Panc1 (cell line): ENCODE data around the gene POLR3B.

ENCODE experiments used
- POLR2AphosphoS5 ChIP-seq: IDR thresholded peaks from 2 replicates; pipeline ENCODE4 v1.6.1; 2012; ENCODE audit warnings: mild to moderate bottlenecking, low read depth, low read length, moderate library complexity
- SIN3A ChIP-seq: IDR thresholded peaks from 2 replicates; pipeline ENCODE4 v1.6.1; 2012; ENCODE audit warnings: low read depth, mild to moderate bottlenecking, low read length, moderate library complexity, borderline replicate concordance; ENCODE audit not compliant: insufficient read depth
- TCF7L2 ChIP-seq: IDR thresholded peaks from 2 replicates; pipeline ENCODE4 v1.6.1; 2011; ENCODE audit warnings: mild to moderate bottlenecking, low read depth, low read length, inconsistent platforms
- TF ChIP-seq, protein P1 (sequence below), 2 experiments: IDR thresholded peaks; 2 replicates each; pipeline ENCODE4 v1.6.1; 2011 to 2012; ENCODE audit warnings: low read depth in 2 of 2, control low read depth in 1 of 2, low read length in 1 of 2, mild to moderate bottlenecking in 1 of 2, moderate library complexity in 1 of 2; ENCODE audit not compliant: insufficient read depth in 1 of 2
- TF ChIP-seq, protein P2 (sequence below): fragments of 450-650 bp; IDR thresholded peaks from 2 replicates; pipeline ENCODE4 v1.5.1; 2017; ENCODE audit warnings: mild to moderate bottlenecking

DNA sequence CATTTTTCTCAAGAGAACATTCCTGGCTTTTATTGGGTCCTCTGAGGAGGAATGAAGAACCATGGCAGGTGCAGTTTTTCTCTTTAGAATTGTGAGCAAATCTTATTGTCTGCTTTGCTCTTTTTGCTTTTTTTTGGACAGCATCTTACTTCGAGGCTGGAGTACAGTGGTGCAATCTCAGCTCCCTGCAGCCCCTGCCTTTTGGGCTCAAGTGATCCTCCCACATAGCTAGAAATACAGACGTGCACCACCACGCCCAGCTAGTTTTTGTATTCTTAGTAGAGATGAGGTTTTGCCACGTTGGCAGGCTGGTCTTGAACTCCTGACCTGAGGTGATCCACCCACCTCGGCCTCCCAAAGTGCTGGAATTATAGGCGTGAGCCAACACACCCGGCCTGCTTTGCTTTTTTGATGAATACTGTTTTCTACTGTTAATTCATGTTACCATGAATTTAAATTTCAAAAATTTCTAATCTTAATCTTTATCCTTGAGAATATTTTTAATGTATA, 71.5 kb downstream of the POLR3B start:
- no peak for TF ChIP-seq POLR2AphosphoS5
- TF ChIP-seq, protein P1, sequence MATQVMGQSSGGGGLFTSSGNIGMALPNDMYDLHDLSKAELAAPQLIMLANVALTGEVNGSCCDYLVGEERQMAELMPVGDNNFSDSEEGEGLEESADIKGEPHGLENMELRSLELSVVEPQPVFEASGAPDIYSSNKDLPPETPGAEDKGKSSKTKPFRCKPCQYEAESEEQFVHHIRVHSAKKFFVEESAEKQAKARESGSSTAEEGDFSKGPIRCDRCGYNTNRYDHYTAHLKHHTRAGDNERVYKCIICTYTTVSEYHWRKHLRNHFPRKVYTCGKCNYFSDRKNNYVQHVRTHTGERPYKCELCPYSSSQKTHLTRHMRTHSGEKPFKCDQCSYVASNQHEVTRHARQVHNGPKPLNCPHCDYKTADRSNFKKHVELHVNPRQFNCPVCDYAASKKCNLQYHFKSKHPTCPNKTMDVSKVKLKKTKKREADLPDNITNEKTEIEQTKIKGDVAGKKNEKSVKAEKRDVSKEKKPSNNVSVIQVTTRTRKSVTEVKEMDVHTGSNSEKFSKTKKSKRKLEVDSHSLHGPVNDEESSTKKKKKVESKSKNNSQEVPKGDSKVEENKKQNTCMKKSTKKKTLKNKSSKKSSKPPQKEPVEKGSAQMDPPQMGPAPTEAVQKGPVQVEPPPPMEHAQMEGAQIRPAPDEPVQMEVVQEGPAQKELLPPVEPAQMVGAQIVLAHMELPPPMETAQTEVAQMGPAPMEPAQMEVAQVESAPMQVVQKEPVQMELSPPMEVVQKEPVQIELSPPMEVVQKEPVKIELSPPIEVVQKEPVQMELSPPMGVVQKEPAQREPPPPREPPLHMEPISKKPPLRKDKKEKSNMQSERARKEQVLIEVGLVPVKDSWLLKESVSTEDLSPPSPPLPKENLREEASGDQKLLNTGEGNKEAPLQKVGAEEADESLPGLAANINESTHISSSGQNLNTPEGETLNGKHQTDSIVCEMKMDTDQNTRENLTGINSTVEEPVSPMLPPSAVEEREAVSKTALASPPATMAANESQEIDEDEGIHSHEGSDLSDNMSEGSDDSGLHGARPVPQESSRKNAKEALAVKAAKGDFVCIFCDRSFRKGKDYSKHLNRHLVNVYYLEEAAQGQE (IDR thresholded peaks at IDR 0.05; ENCODE audit: insufficient read depth in 1 of 2, low read depth in 2 of 2, low read length in 1 of 2) = no peak
- TF ChIP-seq, protein P2, sequence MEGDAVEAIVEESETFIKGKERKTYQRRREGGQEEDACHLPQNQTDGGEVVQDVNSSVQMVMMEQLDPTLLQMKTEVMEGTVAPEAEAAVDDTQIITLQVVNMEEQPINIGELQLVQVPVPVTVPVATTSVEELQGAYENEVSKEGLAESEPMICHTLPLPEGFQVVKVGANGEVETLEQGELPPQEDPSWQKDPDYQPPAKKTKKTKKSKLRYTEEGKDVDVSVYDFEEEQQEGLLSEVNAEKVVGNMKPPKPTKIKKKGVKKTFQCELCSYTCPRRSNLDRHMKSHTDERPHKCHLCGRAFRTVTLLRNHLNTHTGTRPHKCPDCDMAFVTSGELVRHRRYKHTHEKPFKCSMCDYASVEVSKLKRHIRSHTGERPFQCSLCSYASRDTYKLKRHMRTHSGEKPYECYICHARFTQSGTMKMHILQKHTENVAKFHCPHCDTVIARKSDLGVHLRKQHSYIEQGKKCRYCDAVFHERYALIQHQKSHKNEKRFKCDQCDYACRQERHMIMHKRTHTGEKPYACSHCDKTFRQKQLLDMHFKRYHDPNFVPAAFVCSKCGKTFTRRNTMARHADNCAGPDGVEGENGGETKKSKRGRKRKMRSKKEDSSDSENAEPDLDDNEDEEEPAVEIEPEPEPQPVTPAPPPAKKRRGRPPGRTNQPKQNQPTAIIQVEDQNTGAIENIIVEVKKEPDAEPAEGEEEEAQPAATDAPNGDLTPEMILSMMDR = no peak
- no peak for TF ChIP-seq SIN3A
- no peak for TF ChIP-seq TCF7L2
